ENCODE data around the gene MAPT.

MAPT gene

GRCh38 chr17:45973946-45974859 lies 79.8 kb downstream of the MAPT start:
- H3K4me3 ChIP-seq (replicated peaks; ENCODE audit: low read depth, low read length): no peak overlapping the region
- no peak for DNase-seq (ENCODE audit: low read depth)
- no peak for TF ChIP-seq CTCF (IDR thresholded peaks at IDR 0.05; ENCODE audit: low read length, missing control alignments)

- DNase-seq (ENCODE audit: low read depth): no peak
- no peak for TF ChIP-seq CTCF (IDR thresholded peaks at IDR 0.05; ENCODE audit: low read length, missing control alignments)
Observed at GRCh38 chr17:45974916-45975630, 80.7 kb downstream of the MAPT start.

GRCh38 chr17:45975640-45976295 lies 81.4 kb downstream of the MAPT start:
- H3K4me3 ChIP-seq (replicated peaks; ENCODE audit: low read depth, low read length): no peak overlapping the region
- no peak for DNase-seq (ENCODE audit: low read depth)
- TF ChIP-seq CTCF (IDR thresholded peaks at IDR 0.05; ENCODE audit: low read length, missing control alignments): no peak

More at GRCh38 chr17:45974916-45975630, 80.7 kb downstream of the MAPT start:
- no peak overlapping the region for H3K4me3 ChIP-seq (replicated peaks; ENCODE audit: low read depth, low read length)

- no peak for TF ChIP-seq CTCF (IDR thresholded peaks at IDR 0.05; ENCODE audit: low read length, missing control alignments)
- DNase-seq (ENCODE audit: low read depth): no peak
- H3K4me3 ChIP-seq (replicated peaks; ENCODE audit: low read depth, low read length): no peak overlapping the region
Observed at GRCh38 chr17:45976391-45976754, 82.0 kb downstream of the MAPT start.

- H3K4me3 ChIP-seq (replicated peaks; ENCODE audit: low read depth, low read length): no peak overlapping the region
- TF ChIP-seq CTCF (IDR thresholded peaks at IDR 0.05; ENCODE audit: low read length, missing control alignments): no peak
- peak; percentile 24 for DNase-seq (ENCODE audit: low read depth)
Observed at GRCh38 chr17:45976755-45977505, 82.6 kb downstream of the MAPT start.

- no peak for TF ChIP-seq CTCF (IDR thresholded peaks at IDR 0.05; ENCODE audit: low read length, missing control alignments)
- no peak overlapping the region for H3K4me3 ChIP-seq (replicated peaks; ENCODE audit: low read depth, low read length)
- DNase-seq (ENCODE audit: low read depth): no peak
Observed at GRCh38 chr17:45977506-45977824, 83.1 kb downstream of the MAPT start.
